ENCODE data around the gene TOB2.

The TOB2 gene

DNA sequence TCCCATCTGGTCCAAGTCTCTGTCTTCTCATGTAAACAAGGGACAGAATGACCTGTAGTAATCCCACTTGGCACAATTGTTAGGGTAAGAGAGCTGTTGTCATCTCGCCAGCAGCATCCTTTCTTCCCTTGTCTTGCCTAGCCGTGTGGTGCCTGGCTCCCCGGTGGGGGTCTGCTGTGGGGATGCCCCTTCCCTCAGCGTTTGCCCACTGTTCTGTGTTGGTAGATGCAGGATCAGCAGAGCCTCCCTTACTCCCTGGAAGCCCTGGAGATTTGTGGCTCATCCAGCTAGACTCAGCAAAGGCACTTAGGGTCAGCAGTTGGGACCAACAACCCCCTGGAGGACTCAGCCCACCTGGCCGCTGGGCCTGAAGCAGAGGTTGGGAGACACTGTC lies 35.3 kb upstream of the TOB2 start:
- no peak for TF ChIP-seq ZBTB7A (IDR thresholded peaks at IDR 0.05; ENCODE audit: low read depth)
- TF ChIP-seq EP300 (IDR thresholded peaks at IDR 0.05; ENCODE audit: borderline replicate concordance) = no peak
- TF ChIP-seq TEAD4 (IDR thresholded peaks at IDR 0.05) = no peak
- TF ChIP-seq RAD21 (IDR thresholded peaks at IDR 0.05; ENCODE audit: low read depth) = no peak
- no peak for TF ChIP-seq TCF12 (IDR thresholded peaks at IDR 0.05; ENCODE audit: low read depth)
- no peak for TF ChIP-seq REST (IDR thresholded peaks at IDR 0.05; ENCODE audit: low read depth)
- TF ChIP-seq YY1 (IDR thresholded peaks at IDR 0.05; ENCODE audit: low read depth) = no peak
- TF ChIP-seq TAF1 (IDR thresholded peaks at IDR 0.05; ENCODE audit: low read depth) = no peak
- TF ChIP-seq FOXM1 (IDR thresholded peaks at IDR 0.05; ENCODE audit: borderline replicate concordance, low read depth) = no peak

- no peak for TF ChIP-seq MAX (IDR thresholded peaks at IDR 0.05)
- no peak for TF ChIP-seq NFIC (IDR thresholded peaks at IDR 0.05)
- no peak for TF ChIP-seq FOXM1 (IDR thresholded peaks at IDR 0.05; ENCODE audit: borderline replicate concordance, low read depth)
Observed at GRCh38 chr22:41481131-41481830, 34.7 kb upstream of the TOB2 start.

DNA sequence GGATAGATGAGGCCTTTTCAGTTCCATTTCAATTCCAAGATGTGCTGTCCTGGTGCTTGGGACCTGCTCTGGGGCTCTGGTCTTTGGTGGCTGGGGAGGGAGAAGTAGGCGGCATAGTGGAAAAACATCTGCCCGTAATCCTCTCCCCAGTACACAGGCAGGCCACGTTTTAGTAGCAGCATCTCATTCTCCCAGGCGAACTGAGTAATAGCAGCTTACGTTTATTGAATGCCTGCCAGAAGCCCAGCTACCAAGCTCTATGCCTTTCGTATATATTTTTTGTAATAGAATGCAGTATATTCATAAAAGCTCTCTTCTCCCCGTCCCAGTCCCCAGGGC lies 33.8 kb upstream of the TOB2 start:
- TF ChIP-seq YY1 (IDR thresholded peaks at IDR 0.05; ENCODE audit: low read depth) (no peak), TEAD4 (IDR thresholded peaks at IDR 0.05) (no peak), TCF12 (IDR thresholded peaks at IDR 0.05; ENCODE audit: low read depth) (no peak), REST (IDR thresholded peaks at IDR 0.05; ENCODE audit: low read depth) (no peak), ZBTB7A (IDR thresholded peaks at IDR 0.05; ENCODE audit: low read depth) (no peak), CREB1 (IDR thresholded peaks at IDR 0.05; ENCODE audit: low read depth) (no peak)
- TF ChIP-seq, protein P1, sequence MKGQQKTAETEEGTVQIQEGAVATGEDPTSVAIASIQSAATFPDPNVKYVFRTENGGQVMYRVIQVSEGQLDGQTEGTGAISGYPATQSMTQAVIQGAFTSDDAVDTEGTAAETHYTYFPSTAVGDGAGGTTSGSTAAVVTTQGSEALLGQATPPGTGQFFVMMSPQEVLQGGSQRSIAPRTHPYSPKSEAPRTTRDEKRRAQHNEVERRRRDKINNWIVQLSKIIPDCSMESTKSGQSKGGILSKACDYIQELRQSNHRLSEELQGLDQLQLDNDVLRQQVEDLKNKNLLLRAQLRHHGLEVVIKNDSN (IDR thresholded peaks at IDR 0.05) = no peak

DNA sequence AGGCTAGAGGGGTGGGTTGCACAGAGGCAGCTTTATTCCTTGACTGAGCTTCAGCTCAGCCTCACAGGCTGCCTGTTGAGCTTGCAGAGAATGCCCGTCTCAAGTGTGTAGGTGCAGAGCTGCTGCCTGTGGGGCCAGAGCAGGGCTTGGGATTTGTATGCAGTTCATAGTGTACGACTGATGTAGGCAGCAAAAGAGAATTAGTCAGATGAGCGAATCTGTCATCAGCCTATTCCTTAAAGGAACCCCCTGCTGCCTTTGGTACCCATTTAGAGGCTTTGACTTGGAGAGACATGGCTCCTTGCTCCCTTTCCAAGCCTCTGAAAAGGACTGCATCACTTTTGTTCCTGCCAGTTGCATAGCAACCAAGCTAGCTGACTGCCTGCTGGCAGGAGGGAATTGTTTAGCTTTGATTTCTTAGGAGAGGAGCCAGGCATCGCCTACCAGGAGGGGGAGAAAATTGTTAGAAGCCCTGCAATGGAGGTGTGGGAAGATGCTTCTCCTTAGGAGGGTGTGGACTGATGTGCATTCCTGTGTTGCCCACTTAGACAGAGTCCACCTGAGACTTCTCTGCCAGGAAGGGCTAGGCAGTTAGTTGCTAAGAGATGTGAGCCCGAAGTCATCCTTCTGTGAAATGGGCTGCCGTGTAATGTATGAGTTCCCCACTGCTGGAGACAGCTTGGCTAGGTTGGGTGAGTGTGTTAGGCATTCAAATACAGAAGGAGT lies 33.2 kb upstream of the TOB2 start:
- TF ChIP-seq ZBTB7A (IDR thresholded peaks at IDR 0.05; ENCODE audit: low read depth) (no peak), FOXM1 (IDR thresholded peaks at IDR 0.05; ENCODE audit: borderline replicate concordance, low read depth) (no peak), TEAD4 (IDR thresholded peaks at IDR 0.05) (no peak), EGR1 (IDR thresholded peaks at IDR 0.05) (no peak), YY1 (IDR thresholded peaks at IDR 0.05; ENCODE audit: low read depth) (no peak), REST (IDR thresholded peaks at IDR 0.05; ENCODE audit: low read depth) (no peak), EP300 (IDR thresholded peaks at IDR 0.05; ENCODE audit: borderline replicate concordance) (no peak), RAD21 (IDR thresholded peaks at IDR 0.05; ENCODE audit: low read depth) (no peak), MAX (IDR thresholded peaks at IDR 0.05) (no peak)
- TF ChIP-seq, protein P1 (IDR thresholded peaks at IDR 0.05) = no peak
